B cell (primary cell): ENCODE results near the gene LIN7A.

Source experiments
- CTCF ChIP-seq: fragments of 200-600 bp; IDR thresholded peaks from one replicate; pipeline ENCODE4 v1.8.0; 2022; ENCODE audit warnings: antibody characterized with exemption, mild to moderate bottlenecking
- EZH2 ChIP-seq: IDR thresholded peaks from 2 replicates; pipeline ENCODE4 v1.6.1; 2012; ENCODE audit warnings: borderline replicate concordance, low read depth, mild to moderate bottlenecking, moderate library complexity, low read length; ENCODE audit not compliant: insufficient read depth, poor library complexity, severe bottlenecking

GRCh38 chr12:80813820-80814219, 123.9 kb downstream of the LIN7A start:
- TF ChIP-seq CTCF (no peak), EZH2 (no peak)
